Measurements from ENCODE around the gene LRRC40.
A peak's percentile ranks its signal among the peaks of the same experiment; 100 is the strongest.

The LRRC40 gene

DNA sequence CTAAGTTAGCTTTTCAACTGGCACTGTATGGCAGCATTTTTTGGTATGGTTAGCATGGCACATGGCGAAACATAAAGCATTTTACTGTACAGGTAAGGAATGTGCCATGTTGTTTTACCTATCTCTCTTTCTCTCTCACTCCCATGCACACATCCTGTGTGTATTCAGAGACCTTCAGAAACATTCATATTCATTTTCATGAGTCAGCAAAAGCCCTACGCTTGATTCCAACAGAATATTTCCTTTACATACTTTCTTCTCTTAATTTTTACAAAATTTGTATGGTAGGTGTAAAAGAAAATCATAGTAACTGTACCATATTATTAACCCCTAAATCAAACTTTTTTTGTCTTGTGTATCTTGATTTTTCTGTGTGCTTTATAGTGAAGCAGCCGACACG is 26.1 kb upstream of the LRRC40 start:
- H3K27ac ChIP-seq: no peak overlapping the region
- POLR2A ChIA-PET (ENCODE audit: low non-redundant PET): no interaction called here
- DNase-seq (ENCODE audit: low spot score): no peak
- TF ChIP-seq, protein P1, sequence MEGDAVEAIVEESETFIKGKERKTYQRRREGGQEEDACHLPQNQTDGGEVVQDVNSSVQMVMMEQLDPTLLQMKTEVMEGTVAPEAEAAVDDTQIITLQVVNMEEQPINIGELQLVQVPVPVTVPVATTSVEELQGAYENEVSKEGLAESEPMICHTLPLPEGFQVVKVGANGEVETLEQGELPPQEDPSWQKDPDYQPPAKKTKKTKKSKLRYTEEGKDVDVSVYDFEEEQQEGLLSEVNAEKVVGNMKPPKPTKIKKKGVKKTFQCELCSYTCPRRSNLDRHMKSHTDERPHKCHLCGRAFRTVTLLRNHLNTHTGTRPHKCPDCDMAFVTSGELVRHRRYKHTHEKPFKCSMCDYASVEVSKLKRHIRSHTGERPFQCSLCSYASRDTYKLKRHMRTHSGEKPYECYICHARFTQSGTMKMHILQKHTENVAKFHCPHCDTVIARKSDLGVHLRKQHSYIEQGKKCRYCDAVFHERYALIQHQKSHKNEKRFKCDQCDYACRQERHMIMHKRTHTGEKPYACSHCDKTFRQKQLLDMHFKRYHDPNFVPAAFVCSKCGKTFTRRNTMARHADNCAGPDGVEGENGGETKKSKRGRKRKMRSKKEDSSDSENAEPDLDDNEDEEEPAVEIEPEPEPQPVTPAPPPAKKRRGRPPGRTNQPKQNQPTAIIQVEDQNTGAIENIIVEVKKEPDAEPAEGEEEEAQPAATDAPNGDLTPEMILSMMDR (conservative IDR thresholded peaks at IDR 0.05; ENCODE audit: low read depth): no peak
- CTCF ChIA-PET: no interaction called here

DNA sequence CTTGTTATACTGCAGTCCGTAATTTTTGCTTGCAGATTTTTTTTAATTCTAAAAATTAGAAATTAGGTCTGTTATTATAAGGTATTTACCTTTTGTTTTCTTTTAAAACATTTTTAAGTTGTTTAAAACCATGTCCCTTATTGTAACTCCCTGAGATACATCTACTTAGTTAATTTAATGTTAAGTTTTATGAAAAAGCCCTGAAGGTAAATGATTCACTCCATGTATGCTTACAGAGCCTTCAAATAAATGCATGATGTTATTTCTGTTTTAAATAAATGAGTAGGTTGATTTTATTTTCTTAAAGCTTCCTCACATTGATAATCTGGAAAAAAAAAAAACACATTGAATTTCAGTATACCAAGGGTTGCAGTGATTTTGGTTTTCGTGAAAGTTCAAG is 23.3 kb upstream of the LRRC40 start:
- TF ChIP-seq, protein P1 (conservative IDR thresholded peaks at IDR 0.05; ENCODE audit: low read depth): no peak
- no peak for DNase-seq (ENCODE audit: low spot score)
- no peak overlapping the region for H3K27ac ChIP-seq
- ChIA-PET POLR2A (ENCODE audit: low non-redundant PET) (no interaction called here), CTCF (interaction anchor here (0.6 kb wide), 1 partner anchor 86 kb away, joined by 3 read pairs; no protein-coding TSS in a partner anchor)

DNA sequence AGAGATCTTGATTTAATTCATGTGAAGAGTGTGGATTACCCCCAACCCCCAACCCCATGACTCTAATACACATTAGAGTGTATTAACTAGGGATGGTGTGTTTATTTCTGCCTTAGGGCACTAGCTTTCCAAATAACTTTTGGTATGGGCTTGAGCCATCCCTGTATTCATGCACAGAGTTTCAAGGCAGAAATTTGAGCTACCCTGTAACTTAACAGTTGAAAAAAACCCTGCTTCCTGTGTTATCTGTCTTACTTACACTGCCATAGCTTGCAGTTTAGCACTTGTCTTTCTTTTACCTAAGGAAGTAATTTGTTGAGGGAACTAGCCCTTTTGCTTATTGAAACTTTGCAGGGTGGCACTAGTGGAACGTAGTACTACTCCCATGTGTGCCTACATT is 22.1 kb upstream of the LRRC40 start:
- ChIA-PET POLR2A (ENCODE audit: low non-redundant PET) (no interaction called here), CTCF (no interaction called here)

DNA sequence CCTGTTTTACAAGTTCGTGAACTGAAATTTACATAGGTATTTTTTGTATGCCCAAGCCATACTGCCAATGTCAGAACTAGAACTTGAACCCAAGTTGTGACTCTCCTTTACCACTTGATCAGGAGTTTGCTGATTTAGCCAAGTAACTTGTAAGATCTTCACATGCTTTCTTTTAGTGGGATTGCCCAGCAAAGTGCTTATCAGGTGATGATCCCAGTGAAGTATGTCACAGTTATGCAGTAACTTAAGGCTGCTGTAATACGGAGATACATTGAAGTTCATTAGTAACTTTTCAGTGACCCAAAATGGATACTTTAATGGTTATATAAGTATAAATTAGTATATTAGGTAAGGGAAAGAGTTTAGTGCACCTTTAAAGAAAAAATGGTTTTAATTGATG is 19.6 kb upstream of the LRRC40 start:
- CTCF ChIA-PET: no interaction called here
- POLR2A ChIA-PET (ENCODE audit: low non-redundant PET): no interaction called here
- no peak overlapping the region for H3K27ac ChIP-seq
- TF ChIP-seq, protein P1 (conservative IDR thresholded peaks at IDR 0.05; ENCODE audit: low read depth): no peak
- no peak for DNase-seq (ENCODE audit: low spot score)

More for the DNA sequence above, 22.1 kb upstream of the LRRC40 start:
- H3K27ac ChIP-seq: no peak overlapping the region
- TF ChIP-seq, protein P1 (conservative IDR thresholded peaks at IDR 0.05; ENCODE audit: low read depth): no peak
- DNase-seq (ENCODE audit: low spot score): no peak

DNA sequence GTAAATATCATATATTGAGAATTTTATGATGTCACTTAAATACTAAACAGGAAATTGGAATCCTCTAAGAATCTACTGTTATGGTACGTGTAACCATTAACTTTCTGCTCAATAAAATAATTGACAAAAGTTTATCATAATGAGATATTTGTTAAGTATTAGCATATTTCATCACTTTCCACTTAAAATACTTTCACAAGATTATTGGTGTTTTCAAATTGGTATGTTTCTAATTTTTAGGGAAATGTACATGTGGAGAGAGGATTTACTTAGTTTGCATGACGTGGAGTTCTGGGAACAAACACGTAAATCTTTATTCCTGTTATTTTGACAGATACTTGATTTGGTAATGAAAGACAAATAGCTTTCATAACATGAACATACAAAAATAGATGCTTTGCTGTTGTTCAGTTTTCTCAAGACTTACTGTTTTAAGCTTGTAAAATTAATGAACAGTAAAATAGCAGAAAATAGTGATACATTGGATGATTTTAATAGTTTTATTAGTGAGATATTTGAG is 17.4 kb upstream of the LRRC40 start:
- ChIA-PET POLR2A (ENCODE audit: low non-redundant PET) (no interaction called here), CTCF (interaction anchor here (0.7 kb wide), 1 partner anchor 159 kb away, joined by 3 read pairs; no protein-coding TSS in a partner anchor)
- DNase-seq (ENCODE audit: low spot score): no peak
- no peak overlapping the region for H3K27ac ChIP-seq
- TF ChIP-seq, protein P1 (conservative IDR thresholded peaks at IDR 0.05; ENCODE audit: low read depth): no peak

DNA sequence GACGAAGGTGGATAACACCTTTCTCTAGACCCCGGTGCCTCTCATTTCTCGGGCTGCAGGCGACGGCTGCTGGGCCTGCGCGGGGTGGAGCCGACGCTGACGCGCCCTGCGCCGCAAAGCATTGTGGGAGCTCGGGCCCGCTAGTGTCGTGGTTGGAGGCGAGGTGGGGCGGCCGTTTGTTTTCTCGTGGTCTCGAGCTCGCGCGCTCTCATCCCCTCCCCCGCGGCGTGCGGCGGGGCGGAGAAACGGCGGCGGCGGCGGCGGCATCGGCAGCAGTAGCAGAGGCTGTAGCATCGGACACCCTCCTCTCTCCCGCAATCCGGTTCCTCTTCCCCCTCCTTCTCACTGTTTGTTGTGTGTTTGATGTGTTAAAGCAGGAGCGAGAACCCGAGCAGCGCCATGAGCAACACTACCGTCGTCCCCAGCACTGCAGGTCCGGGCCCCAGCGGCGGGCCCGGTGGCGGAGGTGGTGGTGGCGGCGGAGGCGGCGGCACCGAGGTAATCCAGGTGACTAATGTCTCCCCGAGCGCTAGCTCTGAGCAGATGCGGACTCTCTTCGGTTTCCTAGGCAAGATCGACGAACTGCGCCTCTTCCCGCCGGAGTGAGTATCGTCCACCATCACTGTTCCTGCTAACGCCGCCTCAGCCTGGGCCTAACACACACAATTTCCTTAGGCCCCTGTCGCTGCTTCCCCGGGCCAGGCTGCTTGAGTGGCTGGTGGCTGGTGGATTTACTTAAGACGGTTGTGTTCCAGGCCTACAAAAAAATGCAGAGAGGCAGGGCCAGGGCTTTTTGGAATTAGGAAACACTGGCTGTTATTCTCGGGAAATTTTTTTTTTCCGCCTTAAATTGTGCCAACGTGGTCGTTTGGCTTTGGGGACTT is 16.1 kb upstream of the LRRC40 start, which contains the start of gene SRSF11:
Gene SRSF11 (plus strand): TSS at position 143 of the 884 bp plus-strand sequence. CDS start 257 bp downstream, at position 400.
- peak; percentile 86 for DNase-seq (ENCODE audit: low spot score)
- ChIA-PET CTCF (interaction anchor here (0.6 kb wide), 1 partner anchor 140 kb away, joined by 3 read pairs; no protein-coding TSS in a partner anchor), POLR2A (ENCODE audit: low non-redundant PET) (no interaction called here)
- TF ChIP-seq, protein P1 (conservative IDR thresholded peaks at IDR 0.05; ENCODE audit: low read depth): no peak
- H3K27ac ChIP-seq: peak within 1 kb of the TSS; percentile 99
